Fibroblast of lung (primary cell): ENCODE results near the gene FGF14.

Source experiments
- EZH2 ChIP-seq: IDR thresholded peaks from 2 replicates; pipeline ENCODE4 v1.5.1; 2012; ENCODE audit warnings: low read length, control low read depth, mild to moderate bottlenecking; ENCODE audit errors: missing control alignments
- TF ChIP-seq, protein P1 (sequence below), 2 donors: IDR thresholded peaks in 1 of 2; conservative IDR thresholded peaks in 1 of 2; 1 replicate in 1 of 2; 2 replicates in 1 of 2; pipeline ENCODE4 v1.5.1; 2011 to 2012; ENCODE audit warnings: low read length in 2 of 2, control low read depth in 1 of 2, inconsistent platforms in 1 of 2, low read depth in 1 of 2, mild to moderate bottlenecking in 1 of 2

DNA sequence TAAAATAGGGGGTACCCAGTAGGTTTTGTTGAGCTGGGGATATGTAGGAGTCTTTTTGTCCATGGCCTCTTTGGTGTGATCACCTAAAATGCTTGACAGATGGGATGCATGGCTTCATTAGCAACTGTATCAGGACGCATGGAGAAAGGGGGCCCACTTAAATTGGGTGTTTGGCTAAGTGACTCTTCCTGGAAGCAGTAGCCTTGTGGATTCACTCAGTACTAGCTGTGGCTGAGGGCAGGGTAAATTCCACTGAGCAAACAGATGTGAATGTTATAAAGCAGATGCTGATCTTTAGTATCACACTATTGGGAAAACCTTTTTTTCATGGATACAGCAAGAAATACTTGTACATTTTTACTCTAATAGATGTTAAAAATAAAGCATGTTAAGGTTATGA, 140.0 kb downstream of the FGF14 start:
- TF ChIP-seq, protein P1, sequence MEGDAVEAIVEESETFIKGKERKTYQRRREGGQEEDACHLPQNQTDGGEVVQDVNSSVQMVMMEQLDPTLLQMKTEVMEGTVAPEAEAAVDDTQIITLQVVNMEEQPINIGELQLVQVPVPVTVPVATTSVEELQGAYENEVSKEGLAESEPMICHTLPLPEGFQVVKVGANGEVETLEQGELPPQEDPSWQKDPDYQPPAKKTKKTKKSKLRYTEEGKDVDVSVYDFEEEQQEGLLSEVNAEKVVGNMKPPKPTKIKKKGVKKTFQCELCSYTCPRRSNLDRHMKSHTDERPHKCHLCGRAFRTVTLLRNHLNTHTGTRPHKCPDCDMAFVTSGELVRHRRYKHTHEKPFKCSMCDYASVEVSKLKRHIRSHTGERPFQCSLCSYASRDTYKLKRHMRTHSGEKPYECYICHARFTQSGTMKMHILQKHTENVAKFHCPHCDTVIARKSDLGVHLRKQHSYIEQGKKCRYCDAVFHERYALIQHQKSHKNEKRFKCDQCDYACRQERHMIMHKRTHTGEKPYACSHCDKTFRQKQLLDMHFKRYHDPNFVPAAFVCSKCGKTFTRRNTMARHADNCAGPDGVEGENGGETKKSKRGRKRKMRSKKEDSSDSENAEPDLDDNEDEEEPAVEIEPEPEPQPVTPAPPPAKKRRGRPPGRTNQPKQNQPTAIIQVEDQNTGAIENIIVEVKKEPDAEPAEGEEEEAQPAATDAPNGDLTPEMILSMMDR (conservative IDR thresholded peaks at IDR 0.05 in 1 of 2, IDR thresholded peaks at IDR 0.05 in 1 of 2; ENCODE audit: low read depth in 1 of 2, low read length in 2 of 2): no peak
- TF ChIP-seq EZH2: no peak
